T-helper 2 cell treated with Interferon-gamma antibody and Interleukin-4, amounts not matched to agents 100 ng/mL and 5 ng/mL, for 36 hours (primary cell): ENCODE data around the gene VASP. TPM values are rescaled to one million over a fixed set of nuclear protein-coding genes. Genes with fewer than 3 reads are reported as not detected.

Experiments
- intact Hi-C: fragments of 100-400 bp; cut with micrococcal nuclease; formaldehyde crosslinking; loops from one replicate; pipeline ENCODE4 v1.15.1; 2023
- total RNA-seq: library from RNA; stranded (reverse); gene quantifications from 2 replicates; pipeline ENCODE4 v1.2.3, GENCODE V29; 2022

Gene VASP
- total RNA-seq, 1 donor from 2014 or later = 186 TPM

- intact Hi-C loops = no loop called here
Measured at GRCh38 chr19:45547211-45547770, 40.0 kb downstream of the VASP start.

GRCh38 chr19:45547965-45548609 lies 40.8 kb downstream of the VASP start:
- intact Hi-C loops = no loop called here

- intact Hi-C loops = no loop called here
Measured at GRCh38 chr19:45553464-45553863, 46.2 kb downstream of the VASP start.

GRCh38 chr19:45554481-45554880 lies 47.2 kb downstream of the VASP start:
- intact Hi-C loops = no loop called here

- intact Hi-C loops = no loop called here
Measured at GRCh38 chr19:45556835-45557234, 49.6 kb downstream of the VASP start.

- intact Hi-C loops = loop anchor here (1.0 to 2.0 kb wide), 3 partner anchors 35 to 65 kb away; partner anchors contain the start of gene VASP
Measured at GRCh38 chr19:45558399-45558878, 51.2 kb downstream of the VASP start.

- intact Hi-C loops = no loop called here
Measured at GRCh38 chr19:45560038-45560437, 52.8 kb downstream of the VASP start.

- intact Hi-C loops = no loop called here
Measured at GRCh38 chr19:45560686-45561085, 53.4 kb downstream of the VASP start.

- intact Hi-C loops = no loop called here
Measured at GRCh38 chr19:45564131-45564780, 57.0 kb downstream of the VASP start.

GRCh38 chr19:45567609-45568008 lies 60.3 kb downstream of the VASP start:
- intact Hi-C loops = no loop called here

GRCh38 chr19:45568732-45569131 lies 61.5 kb downstream of the VASP start:
- intact Hi-C loops = no loop called here

GRCh38 chr19:45569619-45570421 lies 62.5 kb downstream of the VASP start:
- intact Hi-C loops = loop anchor here (1.0 kb wide), 1 partner anchor 47 kb away; no protein-coding TSS in a partner anchor

- intact Hi-C loops = no loop called here
Measured at GRCh38 chr19:45571457-45572220, 64.4 kb downstream of the VASP start.

- intact Hi-C loops = no loop called here
Measured at GRCh38 chr19:45574526-45574925, 67.2 kb downstream of the VASP start.

GRCh38 chr19:45575216-45575615 lies 67.9 kb downstream of the VASP start:
- intact Hi-C loops = no loop called here

Other genes with a start within 250 kb of the VASP start
- not detected in 2 replicates for gene CKM, start 184.6 kb upstream of the VASP start, total RNA-seq
- not detected in 2 replicates for gene KLC3, start 166.7 kb upstream of the VASP start, total RNA-seq
- 23.5 and 24.0 TPM in 2 replicates for gene ERCC2, start 136.9 kb upstream of the VASP start, total RNA-seq
- gene PPP1R13L, start 102.4 kb upstream of the VASP start, total RNA-seq = 10.9 and 12.9 TPM in 2 replicates
- 9.1 and 9.7 TPM in 2 replicates for gene POLR1G, start 100.8 kb upstream of the VASP start, total RNA-seq
- gene ERCC1, start 83.6 kb upstream of the VASP start, total RNA-seq = 88.8 and 88.9 TPM in 2 replicates
- gene FOSB, start 39.5 kb upstream of the VASP start, total RNA-seq = 1.9 and 2.1 TPM in 2 replicates
- gene RTN2, start 10.4 kb upstream of the VASP start, total RNA-seq = 2.0 and 3.7 TPM in 2 replicates
- gene PPM1N, start 9.0 kb upstream of the VASP start, total RNA-seq = 1.3 and 1.5 TPM in 2 replicates
- gene OPA3, start 77.3 kb downstream of the VASP start, total RNA-seq = 14.4 and 15.7 TPM in 2 replicates
- gene GPR4, start 94.7 kb downstream of the VASP start, total RNA-seq = not detected in 2 replicates
- gene EML2, start 131.9 kb downstream of the VASP start, total RNA-seq = 105 and 110 TPM in 2 replicates
- gene GIPR, start 160.7 kb downstream of the VASP start, total RNA-seq = 4.7 and 5.1 TPM in 2 replicates
- 596 and 605 TPM in 2 replicates for gene SNRPD2, start 184.5 kb downstream of the VASP start, total RNA-seq
- 8.2 and 9.1 TPM in 2 replicates for gene QPCTL, start 185.2 kb downstream of the VASP start, total RNA-seq
- gene FBXO46, start 223.4 kb downstream of the VASP start, total RNA-seq = 38.3 and 38.9 TPM in 2 replicates
- not detected in 2 replicates for gene MEIOSIN, start 226.0 kb downstream of the VASP start, total RNA-seq